HUES64 (cell line): ENCODE data around the gene LYPD6B. TPM values are rescaled to one million over a fixed set of nuclear protein-coding genes. Genes with fewer than 3 reads are reported as not detected.

ENCODE experiments used
- H3K27ac ChIP-seq: 2 replicates; pipeline ENCODE4 v1.7.0; 2013; ENCODE audit warnings: low read depth, low read length, inconsistent platforms
- H3K27me3 ChIP-seq: 2 replicates; pipeline ENCODE4 v1.6.1; 2013; ENCODE audit warnings: mild to moderate bottlenecking, low read length; ENCODE audit not compliant: insufficient read depth
- H3K36me3 ChIP-seq: 2 replicates; pipeline ENCODE4 v1.6.1; 2013; ENCODE audit warnings: mild to moderate bottlenecking, low read length; ENCODE audit not compliant: insufficient read depth
- H3K4me1 ChIP-seq: 2 replicates; pipeline ENCODE4 v1.6.1; 2013; ENCODE audit warnings: mild to moderate bottlenecking, low read length, moderate library complexity; ENCODE audit not compliant: insufficient read depth
- H3K4me3 ChIP-seq: 2 replicates; pipeline ENCODE4 v1.5.1; 2013; ENCODE audit warnings: mild to moderate bottlenecking, low read length, moderate library complexity
- H3K9ac ChIP-seq: 2 replicates; pipeline ENCODE4 v1.6.1; 2013; ENCODE audit warnings: mild to moderate bottlenecking, low read depth, low read length
- H3K9me3 ChIP-seq: 2 replicates; pipeline ENCODE4 v1.6.1; 2013; ENCODE audit warnings: low read depth, low read length; ENCODE audit not compliant: insufficient read depth
- WGBS: fragments of 150-250, 120-280 bp; methylation state at CpG from one replicate; pipeline ENCODE4 v1.1.7; 2013; ENCODE audit warnings: missing lambda C conversion rate; 5-methylcytosine and 5-hydroxymethylcytosine counted together
- polyA plus RNA-seq, 2 experiments: library from polyadenylated mRNA; stranded (reverse); fragments of 50-300 nt; gene quantifications; one replicate each; pipeline ENCODE4 v1.2.3, GENCODE V29; 2013

LYPD6B gene, protein sequence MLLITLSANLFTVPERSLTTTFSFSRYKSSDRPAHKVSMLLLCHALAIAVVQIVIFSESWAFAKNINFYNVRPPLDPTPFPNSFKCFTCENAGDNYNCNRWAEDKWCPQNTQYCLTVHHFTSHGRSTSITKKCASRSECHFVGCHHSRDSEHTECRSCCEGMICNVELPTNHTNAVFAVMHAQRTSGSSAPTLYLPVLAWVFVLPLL
- polyA plus RNA-seq (2013, experiment 1 of 2) = 2.5 TPM
- polyA plus RNA-seq (2013, experiment 2 of 2) = 3.0 TPM

DNA sequence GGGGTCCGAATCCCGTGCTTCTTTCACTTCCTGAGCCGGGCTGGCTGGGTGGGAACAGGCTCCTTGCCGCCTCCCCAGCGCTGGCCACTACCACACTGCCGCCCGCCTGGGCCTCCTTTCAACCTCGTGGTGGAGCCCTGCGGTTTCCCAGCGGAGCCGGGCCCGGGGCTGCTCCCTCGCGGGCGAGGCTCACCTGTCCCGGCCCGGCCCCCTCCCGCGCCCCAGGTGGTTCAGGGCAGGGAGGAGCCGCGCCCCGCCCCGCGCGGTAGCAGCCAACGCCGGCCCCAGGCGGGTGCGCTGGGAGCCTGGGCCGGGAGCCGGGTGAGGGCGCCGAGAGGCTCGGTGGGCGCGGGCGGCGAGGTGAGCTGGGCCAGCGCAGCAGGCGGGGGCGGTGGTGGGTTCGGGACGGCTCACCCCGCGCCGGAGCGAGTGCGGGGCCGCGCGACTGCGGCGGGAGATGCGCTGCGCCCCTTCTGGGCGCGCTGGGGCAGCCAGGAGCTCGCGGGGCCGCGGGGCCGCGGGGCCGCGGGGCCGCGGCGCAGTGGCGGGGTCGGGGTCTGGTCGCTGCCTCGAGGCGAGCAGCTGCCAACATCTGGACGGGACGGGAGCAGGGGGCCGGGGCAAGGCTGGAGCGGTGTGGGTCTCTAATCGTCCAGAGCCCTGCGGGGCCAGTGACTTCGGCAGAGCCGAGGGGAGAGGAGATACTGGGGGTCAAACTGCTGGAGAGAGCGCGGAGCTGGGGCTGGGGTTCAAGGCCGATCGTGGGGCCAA lies at the start of gene LYPD6B:
Gene LYPD6B (plus strand): TSS at position 258 of the 771 bp plus-strand sequence. CDS start 92,250 bp downstream, outside the sequence.
- no peaks in the 10 kb centered on the region for H3K36me3 ChIP-seq
- H3K9ac ChIP-seq = peak within 1 kb of the TSS; percentile 63
- no peak within 1 kb of the TSS for H3K27ac ChIP-seq
- WGBS = 1% methylated on average over 85 of the region's 85 CpGs
- H3K27me3 ChIP-seq = peaks cover 37% of the 10 kb centered on the region
- H3K4me3 ChIP-seq = peak within 1 kb of the TSS; percentile 60
- H3K4me1 ChIP-seq = no peaks in the 10 kb centered on the region
- no peaks in the 10 kb centered on the region for H3K9me3 ChIP-seq

DNA sequence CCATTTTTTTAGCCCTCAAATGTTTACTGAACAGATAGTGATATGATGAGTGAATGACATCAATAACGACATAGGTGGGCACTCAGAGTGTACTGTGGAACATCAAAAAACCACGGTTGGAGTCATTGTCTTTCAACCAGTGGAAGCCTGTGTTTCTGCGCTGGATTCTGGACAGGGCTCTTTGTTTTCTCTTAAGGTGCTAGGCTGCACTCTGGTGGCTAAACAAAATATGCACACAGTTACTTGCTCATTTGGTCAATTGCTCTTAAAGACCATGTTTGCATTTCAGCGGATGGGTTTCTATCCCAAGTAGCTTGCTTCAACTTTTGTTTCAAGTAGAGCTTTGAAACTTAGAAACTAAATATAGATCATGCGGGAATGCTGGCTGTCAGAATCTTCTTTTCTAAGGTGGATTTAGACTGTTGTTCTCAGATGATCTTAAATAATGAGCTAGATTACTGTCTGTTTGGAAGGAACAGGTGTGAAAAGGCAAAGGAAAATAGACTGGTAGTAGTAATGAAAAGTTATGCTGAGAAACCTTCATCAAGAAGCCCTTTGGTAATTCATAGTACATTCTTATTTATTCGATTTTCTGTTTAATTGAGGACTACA lies 48.5 kb upstream of the LYPD6B start:
- Histone ChIP-seq H3K9me3 (no peaks in the 10 kb centered on the region), H3K36me3 (peaks cover 72% of the 10 kb centered on the region), H3K27me3 (no peaks in the 10 kb centered on the region), H3K9ac (no peak overlapping the region), H3K27ac (no peak overlapping the region), H3K4me3 (no peak overlapping the region), H3K4me1 (no peaks in the 10 kb centered on the region)
- WGBS = 80% methylated on average over 5 of the region's 6 CpGs

DNA sequence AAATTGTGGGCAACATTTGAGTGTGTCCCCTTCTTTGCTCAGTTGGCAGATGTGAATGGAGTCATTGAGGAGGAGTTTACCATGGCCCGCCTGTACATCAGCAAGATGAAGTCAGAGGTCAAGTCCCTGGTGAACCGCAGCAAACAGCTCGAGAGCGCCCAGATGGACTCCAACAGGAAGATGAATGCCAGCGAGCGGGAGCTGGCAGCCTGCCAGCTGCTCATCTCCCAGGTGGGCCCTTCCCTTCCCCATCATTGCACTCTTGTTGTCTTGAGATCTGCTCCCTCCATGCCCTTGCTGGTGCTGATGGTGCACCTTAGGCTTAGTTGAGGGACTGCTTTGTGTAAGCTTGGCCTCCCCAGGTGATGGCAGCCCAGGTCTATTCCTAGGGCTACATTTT lies 47.5 kb upstream of the LYPD6B start:
- WGBS = 94% methylated on average over 6 of the region's 6 CpGs
- Histone ChIP-seq H3K27ac (no peak overlapping the region), H3K36me3 (peaks cover 70% of the 10 kb centered on the region), H3K9me3 (no peaks in the 10 kb centered on the region), H3K4me3 (no peak overlapping the region), H3K27me3 (no peaks in the 10 kb centered on the region), H3K9ac (no peak overlapping the region), H3K4me1 (no peaks in the 10 kb centered on the region)

DNA sequence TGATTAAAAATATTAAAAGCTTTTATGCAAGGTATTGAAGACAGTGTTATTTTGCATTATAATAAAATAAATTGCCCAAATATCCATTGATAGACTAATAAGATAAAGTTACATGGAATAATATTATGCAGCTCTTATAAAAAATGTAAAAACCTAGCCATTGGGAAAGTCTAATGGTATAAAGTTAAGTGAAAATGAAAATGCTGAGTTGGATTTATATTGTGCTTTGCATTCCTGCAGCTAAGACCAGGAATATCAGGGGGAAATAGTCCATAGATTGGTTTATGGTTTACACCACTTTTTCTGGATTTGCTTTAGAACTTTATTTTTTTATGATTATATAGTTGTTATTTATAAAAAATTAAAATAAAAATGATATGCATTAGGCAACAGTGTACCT lies 46.1 kb upstream of the LYPD6B start:
- H3K27me3 ChIP-seq = no peaks in the 10 kb centered on the region
- H3K4me1 ChIP-seq = no peaks in the 10 kb centered on the region
- no peak overlapping the region for H3K4me3 ChIP-seq
- no peaks in the 10 kb centered on the region for H3K9me3 ChIP-seq
- peaks cover 73% of the 10 kb centered on the region for H3K36me3 ChIP-seq
- no peak overlapping the region for H3K27ac ChIP-seq
- no peak overlapping the region for H3K9ac ChIP-seq

DNA sequence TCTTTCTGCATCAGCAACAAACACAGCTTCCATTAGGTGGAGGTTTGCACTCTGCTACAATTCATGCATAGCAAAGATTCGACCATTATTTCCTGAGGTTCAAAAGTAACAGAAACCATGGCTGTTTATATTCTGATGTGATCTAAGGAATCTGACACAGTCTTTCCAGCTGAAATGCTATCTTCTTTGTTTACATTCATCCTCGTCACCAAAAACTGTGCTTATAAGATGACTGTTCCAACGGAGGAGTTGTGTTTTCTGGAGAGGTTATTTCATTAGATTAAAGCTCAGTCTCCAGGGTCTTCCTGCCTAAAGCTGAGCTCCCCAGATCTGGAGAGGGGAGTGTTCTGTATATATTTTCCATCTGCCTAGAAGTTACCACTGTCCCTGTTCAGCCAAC lies 45.1 kb upstream of the LYPD6B start:
- WGBS = 96% methylated on average over 3 of the region's 3 CpGs
- H3K27me3 ChIP-seq = no peaks in the 10 kb centered on the region
- no peaks in the 10 kb centered on the region for H3K9me3 ChIP-seq

DNA sequence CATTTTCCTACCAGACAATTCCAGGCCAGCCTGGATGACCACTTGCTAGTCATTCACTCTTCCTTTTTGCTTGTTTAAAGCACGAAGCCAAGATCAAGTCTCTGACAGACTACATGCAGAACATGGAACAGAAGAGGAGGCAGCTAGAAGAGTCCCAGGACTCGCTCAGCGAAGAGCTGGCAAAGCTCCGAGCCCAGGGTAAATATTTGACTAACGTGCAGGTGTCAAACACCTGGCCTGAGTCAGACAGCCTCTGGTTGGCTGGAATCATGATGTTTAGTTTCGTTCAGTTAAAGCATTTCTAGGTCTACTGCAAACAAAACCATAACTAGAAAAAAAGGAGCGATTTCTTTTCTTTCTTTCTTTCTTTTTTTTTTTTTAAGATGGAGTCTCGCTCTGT lies 44.2 kb upstream of the LYPD6B start:
- Histone ChIP-seq H3K27ac (no peak overlapping the region), H3K27me3 (no peaks in the 10 kb centered on the region), H3K9me3 (no peaks in the 10 kb centered on the region), H3K4me3 (no peak overlapping the region), H3K36me3 (peaks cover 67% of the 10 kb centered on the region), H3K4me1 (peaks cover 6% of the 10 kb centered on the region; the same call in 1 of the 2 replicates), H3K9ac (no peak overlapping the region)
- 96% methylated on average over 8 of the region's 8 CpGs for whole genome bisulfite sequencing

More for the DNA sequence above, 45.1 kb upstream of the LYPD6B start:
- peaks cover 70% of the 10 kb centered on the region for H3K36me3 ChIP-seq
- H3K4me3 ChIP-seq = no peak overlapping the region
- no peak overlapping the region for H3K27ac ChIP-seq
- no peak overlapping the region for H3K9ac ChIP-seq
- no peaks in the 10 kb centered on the region for H3K4me1 ChIP-seq

DNA sequence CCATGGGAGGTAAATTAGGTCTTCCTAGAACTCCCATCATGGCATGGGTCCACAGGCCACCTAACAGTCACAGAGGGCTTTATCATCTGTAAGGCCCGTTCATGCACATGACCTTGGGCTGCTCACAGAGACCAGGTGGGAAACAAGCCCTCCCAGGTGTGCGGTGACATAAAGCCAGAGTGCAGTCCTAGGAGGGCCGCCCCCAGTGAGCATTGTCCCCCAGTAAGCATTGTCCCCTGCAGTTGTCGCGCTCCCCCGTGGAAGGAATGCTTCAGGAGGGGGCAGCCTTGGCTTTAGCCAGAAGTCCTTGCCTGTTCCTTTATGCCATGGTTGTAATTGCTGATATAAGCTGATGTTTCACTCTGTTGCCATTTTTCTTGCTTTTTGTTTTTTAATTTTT lies 41.7 kb upstream of the LYPD6B start:
- Histone ChIP-seq H3K36me3 (peaks cover 66% of the 10 kb centered on the region), H3K4me1 (peaks cover 25% of the 10 kb centered on the region), H3K27me3 (no peaks in the 10 kb centered on the region), H3K4me3 (no peak overlapping the region), H3K9me3 (no peaks in the 10 kb centered on the region), H3K27ac (no peak overlapping the region), H3K9ac (no peak overlapping the region)
- 92% methylated on average over 6 of the region's 6 CpGs for WGBS

DNA sequence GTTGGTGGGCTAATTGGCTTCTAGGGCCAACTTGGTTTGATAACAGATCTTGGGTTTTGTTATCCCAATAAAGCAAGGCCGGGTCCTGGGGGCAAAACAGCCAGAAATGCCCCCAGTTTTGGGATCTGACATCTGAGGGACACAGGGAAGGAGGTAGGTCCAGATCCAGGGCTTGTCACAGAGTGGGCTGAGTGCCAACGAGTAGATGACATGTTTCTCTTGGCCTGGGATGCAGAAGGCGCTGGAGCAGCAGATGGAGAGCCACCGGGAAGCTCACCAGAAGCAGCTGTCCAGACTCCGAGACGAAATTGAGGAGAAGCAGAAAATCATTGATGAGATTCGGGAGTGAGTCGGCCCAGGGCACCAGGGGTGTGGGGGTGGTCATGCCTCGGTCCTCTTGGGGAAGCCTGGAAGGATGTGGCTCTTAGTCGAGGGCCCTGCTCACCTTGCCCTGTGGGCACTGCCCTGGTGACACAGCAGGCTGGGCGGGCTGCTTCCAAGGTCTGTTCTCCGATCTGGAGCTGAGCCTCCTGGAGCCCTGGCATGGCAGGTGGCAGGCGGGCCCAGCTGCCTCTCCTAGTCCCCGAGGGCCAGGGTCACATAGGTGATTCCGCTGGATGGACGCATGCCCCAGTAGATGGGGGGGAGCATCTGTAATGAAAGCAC lies 40.2 kb upstream of the LYPD6B start:
- Histone ChIP-seq H3K4me1 (peaks cover 25% of the 10 kb centered on the region), H3K36me3 (peaks cover 66% of the 10 kb centered on the region), H3K9ac (no peak overlapping the region), H3K4me3 (no peak overlapping the region), H3K27ac (no peak overlapping the region), H3K27me3 (no peaks in the 10 kb centered on the region), H3K9me3 (peaks cover 11% of the 10 kb centered on the region)
- 92% methylated on average over 16 of the region's 16 CpGs for WGBS

DNA sequence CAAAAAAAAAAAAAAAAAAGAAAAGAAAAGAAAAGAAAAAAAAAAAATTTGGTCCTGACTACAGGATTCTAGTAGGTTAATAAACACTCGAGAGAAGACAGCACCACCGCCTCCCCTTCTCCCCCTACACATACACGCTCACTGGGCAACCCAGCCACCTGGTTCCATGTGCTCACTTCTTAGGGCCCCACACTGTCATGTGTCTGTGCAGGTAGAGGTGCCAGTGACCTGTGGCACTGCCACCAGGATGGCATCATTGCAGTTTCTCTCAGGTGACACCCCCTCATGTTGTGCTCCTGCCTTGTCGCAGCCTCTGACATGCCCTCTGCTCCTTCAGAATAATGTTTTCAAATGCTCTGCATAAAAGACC lies 39.7 kb upstream of the LYPD6B start:
- Histone ChIP-seq H3K4me3 (no peak overlapping the region; the same call in 1 of the 2 replicates), H3K27me3 (no peaks in the 10 kb centered on the region), H3K9ac (no peak overlapping the region), H3K36me3 (peaks cover 66% of the 10 kb centered on the region), H3K4me1 (peaks cover 25% of the 10 kb centered on the region), H3K27ac (peak overlapping the region; percentile 47; the same call in 1 of the 2 replicates), H3K9me3 (peaks cover 15% of the 10 kb centered on the region)
- 51% methylated on average over 3 of the region's 4 CpGs for WGBS

DNA sequence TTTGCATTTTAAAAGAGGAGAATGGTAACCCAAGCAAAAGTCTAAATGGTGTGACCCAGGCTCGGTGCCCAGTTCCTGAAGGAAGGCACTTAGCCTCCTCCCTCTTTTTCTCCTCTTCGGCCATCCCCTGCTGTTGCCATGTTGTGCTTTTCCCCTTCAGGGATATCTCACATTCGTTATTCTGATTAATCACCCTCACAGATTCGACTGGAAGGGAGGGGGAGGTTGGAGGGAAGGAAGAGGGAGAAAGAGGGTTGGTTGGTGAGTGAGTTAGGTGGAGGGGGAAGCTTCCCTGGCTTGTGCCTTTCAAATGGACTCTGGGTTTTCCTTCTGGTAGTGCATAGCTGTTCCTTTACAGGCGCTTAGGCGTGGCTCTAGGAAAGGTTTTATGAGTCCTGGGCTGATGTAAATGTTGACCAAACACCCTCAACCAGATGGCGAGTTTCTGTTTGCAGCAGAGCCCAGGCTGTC lies 39.0 kb upstream of the LYPD6B start:
- Histone ChIP-seq H3K27me3 (no peaks in the 10 kb centered on the region), H3K4me3 (peak overlapping the region; percentile 14; the same call in 1 of the 2 replicates), H3K27ac (peak overlapping the region; percentile 47), H3K9me3 (peaks cover 15% of the 10 kb centered on the region), H3K9ac (peak overlapping the region; percentile 11; the same call in 1 of the 2 replicates), H3K36me3 (peaks cover 64% of the 10 kb centered on the region), H3K4me1 (peaks cover 25% of the 10 kb centered on the region)
- 24% methylated on average over 6 of the region's 7 CpGs for WGBS
